HG02943 (cell line): ENCODE results near the gene SEC63.
"Not testable (repeated sequence)": the region's sequence is repeated elsewhere in the genome, so short reads cannot be mapped to it uniquely, and the experiment has no call there.

ENCODE experiments used
- ATAC-seq: cut with Tn5 transposase; IDR thresholded peaks from one replicate; pipeline ENCODE4 v1.9.1; 2021; ENCODE audit warnings: mild to moderate bottlenecking, low read depth, moderate library complexity; ENCODE audit not compliant: unreplicated experiment

SEC63 gene

DNA sequence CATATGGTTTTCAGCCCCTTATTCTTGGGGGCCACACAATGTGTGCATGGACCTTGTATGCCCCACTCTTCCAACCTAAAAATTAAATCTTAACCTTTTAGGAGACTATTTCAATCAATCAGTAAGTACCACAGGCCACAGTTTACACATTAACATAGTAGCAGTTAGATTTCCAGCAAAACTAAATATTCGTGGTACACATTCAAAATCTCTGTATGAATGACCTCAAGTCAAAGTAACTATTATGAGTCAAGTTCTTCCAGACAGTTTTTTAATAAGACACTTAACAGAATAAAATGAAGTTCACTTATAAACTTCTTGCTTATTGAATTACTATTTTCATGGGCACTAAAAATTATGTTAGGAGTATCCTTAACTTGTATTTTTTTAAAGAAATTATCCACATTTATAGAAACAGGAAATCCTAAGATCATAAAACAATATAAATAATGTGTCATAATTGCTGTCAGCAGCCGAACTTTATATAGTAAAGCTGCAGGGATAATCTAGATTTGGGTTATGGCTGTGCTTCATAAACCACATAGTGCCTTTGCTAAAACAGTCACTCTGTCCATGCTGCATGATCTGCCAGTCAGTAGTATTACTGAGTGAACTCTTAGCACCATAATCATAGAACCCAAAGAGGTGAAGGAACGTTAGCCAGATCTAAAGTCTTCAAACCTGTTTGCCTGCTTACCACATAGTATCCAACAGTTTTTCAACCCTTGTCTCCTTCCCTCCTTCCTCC lies 21.7 kb downstream of the SEC63 start:
- ATAC-seq, result no peak

DNA sequence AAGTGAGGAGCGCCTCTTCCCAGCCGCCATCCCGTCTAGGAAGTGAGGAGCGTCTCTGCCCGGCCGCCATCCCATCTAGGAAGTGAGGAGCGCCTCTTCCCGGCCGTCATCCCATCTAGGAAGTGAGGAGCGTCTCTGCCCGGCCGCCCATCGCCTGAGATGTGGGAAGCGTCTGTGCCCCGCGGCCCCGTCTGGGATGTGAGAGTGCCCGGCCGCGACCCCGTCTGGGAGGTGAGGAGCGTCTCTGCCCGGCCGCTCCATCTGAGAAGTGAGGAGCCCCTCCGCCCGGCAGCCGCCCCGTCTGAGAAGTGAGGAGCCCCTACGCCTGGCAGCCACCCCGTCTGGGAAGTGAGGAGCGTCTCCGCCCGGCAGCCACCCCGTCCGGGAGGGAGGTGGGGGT lies 23.8 kb downstream of the SEC63 start:
- not testable (repeated sequence) for ATAC-seq

DNA sequence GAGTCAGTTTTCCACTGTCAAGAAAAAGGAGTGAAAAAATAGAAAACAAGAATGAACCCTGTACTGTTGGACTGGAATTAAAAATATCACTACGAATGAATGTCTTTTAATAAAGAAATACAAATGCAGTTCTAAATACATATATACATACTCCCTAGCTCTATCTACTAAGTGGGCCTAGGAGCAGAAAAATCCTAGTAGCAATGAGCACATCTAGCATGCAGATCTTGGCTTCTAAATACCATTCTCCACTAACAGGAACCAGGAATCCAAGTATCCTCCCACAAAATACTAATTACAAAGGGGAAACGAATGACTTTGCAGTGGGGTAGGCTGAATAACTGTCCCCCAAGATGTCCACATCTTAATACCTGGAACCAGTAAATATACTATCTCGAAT lies 25.4 kb downstream of the SEC63 start:
- ATAC-seq, result no peak

DNA sequence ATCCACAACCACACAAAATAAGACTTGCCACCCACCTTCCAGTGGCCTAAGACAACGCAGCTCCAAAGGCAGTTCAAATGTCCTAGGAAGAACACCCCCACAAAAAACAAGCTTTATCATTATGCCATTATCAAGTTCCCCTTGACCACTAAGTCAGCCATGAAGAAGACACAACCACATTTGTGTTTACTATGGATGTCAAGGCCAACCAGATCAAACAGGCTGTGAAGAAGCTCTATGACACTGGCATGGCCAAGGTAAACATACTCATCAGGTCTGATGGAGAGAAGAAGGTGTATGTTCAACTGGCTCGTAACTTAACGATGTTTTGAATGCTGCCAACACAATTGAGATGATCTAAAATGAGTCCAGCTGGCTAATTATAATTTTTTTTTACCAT lies 26.1 kb downstream of the SEC63 start:
- no peak for ATAC-seq

DNA sequence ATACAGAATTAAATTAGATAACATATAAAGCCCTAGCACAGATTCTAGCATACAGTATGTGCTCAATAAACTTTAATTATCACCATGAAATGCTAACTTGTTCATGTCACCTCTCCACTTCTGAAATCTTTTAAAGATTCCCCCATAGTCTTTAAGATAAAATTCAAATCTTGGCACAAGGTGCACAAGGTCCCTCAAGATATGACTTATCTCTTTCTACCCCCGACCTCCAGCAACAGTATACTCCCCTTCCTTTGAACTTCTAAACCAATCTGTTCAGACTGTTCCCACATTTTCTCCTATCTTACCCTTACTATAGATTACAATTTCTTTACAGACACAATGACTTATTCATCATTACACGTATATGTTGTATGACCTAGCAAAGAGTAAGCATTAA lies 29.0 kb downstream of the SEC63 start:
- ATAC-seq, result no peak

DNA sequence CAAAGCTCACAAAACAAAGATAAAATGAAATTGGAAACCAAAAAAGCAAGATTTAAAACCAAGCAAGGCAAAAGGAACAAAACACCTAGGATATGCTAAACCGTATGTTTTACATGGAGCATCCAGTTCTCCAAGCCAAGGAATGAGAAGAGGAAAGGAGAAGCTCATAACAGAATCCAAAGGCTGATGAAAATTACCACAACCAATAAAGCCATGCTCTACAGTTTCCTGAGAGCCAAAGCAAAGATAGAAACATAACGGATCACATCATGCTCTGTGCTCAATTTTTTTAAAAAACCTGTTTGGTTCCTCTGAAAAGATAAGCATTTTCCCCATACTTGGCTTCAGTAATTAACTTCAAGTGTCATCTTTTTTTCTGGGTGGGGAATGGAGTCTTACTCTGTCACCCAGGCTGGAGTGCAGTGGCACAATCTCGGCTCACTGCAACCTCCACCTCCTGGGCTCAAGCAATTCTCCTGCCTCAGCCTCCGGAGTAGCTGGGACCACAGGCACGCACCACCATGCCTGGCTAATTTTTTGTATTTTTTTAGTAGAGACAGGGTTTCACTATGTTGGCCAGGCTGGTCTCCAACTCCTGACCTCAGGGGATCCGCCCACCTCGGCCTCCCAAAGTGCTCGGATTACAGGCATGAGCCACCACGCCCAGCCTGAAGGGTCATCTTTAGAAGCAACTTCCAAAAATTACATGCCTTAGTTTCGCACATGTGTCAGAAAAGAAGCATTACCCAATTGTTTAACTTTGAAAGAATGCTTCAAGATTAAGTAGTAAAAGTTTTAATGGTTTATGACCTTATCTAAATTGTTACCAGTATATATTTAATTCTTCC lies 31.1 kb downstream of the SEC63 start:
- ATAC-seq, result not testable (repeated sequence)

DNA sequence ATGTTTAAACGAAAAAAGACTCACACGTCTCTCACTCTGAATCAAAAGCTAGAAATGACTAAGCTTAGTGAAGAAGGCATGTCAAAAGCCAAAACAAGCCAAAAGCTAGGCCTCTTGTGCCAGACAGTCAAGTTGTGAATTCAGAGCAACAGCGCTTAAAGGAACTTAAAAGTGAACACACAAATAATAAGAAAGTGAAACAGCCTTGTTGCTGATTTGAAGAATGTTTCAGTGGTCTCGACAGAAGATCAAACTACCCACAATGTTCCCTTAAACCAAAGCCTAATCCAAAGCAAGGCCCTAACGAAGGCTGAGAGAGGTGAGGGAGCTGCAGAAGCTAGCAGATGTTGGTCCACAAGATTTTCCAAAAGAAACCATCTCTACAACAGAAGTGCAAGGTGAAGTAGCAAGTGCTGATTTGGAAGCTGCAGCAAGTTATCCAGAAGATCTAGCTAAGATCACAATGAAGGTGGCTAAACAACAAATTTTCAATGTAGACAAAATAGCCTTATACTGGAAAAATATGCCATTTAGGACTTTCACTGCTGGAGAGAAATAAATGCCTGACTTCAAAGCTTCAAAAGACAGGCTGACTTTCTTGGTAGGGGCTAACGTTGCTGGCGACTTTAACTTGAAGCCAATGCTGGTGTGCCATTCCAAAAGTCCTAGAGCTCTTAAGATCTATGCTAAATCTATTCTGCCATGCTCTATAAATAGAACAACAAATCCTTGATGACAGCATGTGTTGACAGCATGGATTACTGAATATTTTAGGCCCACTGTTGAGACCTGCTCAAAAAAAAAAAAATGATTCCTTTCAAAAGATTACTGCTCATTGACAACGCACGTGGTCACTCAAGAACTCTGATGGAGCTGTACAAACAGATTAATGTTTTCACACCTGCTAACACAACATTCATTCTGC lies 40.3 kb downstream of the SEC63 start:
- no peak for ATAC-seq

DNA sequence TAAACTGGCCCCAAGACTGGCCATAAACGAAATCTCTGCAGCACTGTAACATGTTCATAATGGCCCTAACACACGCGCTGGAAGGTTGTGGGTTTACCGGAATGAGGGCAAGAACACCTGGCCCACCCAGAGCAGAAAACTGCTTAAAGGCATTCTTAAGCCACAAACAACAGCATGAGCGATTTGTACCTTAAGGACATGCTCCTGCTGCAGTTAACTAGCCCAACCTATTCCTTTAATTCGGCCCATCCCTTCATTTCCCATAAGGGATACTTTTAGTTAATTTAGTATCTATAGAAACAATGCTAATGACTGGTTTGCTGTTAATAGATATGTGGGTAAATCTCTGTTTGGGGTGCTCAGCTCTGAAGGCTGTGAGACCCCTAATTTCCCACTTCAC lies 41.0 kb downstream of the SEC63 start:
- not testable (repeated sequence) for ATAC-seq

DNA sequence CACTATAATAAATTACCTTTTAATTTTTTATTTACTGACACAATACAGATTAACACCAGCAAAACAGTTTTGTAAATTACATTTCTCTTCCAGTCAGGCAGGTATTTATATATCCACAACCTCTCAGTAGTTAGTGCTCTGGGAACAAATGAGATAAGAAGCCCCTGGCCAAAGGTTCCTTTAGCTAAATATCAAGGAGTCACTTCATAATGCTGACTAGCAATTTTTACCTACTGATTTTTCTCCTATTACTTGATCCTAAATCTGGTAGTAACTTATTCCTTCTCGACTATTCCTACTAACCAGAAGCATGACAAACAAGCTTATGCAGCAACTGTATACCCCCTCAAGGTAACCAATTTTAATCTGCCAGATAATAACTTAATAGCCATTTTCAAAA lies 46.3 kb downstream of the SEC63 start:
- ATAC-seq, result no peak

DNA sequence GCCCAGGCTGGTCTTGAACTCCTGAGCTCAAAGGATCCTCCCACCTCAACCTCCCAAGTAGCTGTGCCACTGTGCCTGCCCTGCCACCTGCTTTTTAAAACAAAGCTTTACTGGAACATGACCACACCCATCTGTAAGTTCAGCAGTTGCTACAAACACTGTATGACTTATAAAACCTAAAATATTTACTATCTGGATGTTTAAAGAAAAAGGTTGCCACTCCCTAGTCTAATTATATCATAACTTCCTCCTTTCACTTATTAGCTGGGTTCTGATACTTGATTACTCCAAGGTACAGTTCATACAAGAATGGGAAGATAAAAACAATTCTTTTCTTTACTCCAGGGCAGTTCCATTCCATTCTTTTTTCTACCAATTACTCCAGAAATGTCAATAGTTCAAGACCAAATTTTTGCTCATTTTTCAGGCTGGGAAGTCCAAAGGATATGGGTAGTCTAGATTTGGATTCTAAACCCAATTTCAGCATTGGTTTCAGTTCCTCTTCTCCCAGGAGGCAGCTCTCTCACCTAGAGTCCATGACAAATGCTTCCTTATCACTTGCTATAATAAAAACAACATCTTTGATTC lies 63.1 kb downstream of the SEC63 start:
- ATAC-seq, result no peak

DNA sequence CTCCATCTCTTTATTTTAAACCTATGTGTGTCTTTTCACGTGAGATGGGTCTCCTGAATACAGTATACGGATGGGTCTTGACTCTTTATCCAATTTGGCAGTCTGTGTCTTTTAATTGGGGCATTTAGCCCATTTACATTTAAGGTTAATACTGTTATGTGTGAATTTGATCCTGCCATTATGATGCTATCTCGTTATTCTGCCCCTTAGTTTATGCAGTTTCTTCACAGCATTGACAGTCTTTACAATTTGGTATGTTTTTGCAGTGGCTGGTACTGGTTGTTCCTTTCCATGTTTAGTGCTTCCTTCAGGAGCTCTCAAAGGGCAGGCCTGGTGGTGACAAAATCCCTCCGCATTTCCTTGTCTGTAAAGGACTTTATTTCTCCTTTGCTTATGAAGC lies 67.6 kb downstream of the SEC63 start:
- ATAC-seq, result not testable (repeated sequence)

DNA sequence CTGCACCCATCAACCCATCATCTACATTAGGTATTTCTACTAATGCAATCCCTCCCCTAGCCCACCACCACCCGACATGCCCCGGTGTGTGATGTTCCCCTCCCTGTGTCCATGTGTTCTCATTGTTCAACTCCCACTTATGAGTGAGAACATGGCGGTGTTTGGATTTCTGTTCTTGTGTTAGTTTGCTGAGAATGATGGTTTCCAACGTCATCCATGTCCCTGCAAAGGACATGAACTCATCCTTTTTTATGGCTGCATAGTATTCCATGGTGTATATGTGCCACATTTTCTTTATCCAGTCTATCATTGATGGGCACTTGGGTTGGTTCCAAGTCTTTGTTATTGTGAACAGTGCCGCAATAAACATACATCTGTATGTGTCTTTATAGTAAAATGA lies 72.1 kb downstream of the SEC63 start:
- not testable (repeated sequence) for ATAC-seq

DNA sequence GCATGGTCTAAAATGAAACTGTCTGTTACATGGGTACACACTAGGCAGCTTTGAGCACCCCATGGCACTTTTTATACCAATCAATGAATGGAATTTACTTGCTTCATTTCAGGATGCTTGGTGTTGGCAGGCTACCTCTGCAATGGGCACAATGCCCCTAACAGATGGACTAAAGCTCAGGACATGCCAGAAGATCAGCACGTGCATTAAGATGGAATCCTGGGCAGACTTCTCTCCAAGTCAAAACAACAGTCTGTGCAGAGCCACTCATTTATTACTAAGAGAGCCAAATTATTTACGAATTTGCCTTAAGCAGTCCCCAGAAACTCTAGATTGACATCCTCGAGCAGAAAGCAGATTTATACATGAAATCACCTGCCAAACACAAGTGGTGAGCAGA lies 78.1 kb downstream of the SEC63 start:
- ATAC-seq, result no peak

DNA sequence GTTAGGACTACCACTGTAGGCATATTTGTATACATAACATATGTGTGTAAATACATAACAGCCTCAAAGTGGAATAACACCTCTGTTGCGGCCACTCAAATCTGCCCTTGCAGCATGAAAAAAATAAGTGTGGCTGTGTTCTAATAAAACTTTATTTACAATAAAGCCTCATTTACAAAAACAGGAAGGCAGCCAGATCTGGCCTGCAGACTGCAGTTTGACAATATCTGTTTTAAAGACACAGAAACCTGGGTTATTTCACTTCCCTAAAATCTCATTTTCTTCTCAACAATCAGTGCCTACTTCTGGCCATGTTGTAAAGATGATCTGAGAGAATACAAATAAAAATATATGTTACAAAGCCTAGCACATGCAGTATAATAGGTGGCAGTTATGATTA lies 80.0 kb downstream of the SEC63 start:
- no peak for ATAC-seq

DNA sequence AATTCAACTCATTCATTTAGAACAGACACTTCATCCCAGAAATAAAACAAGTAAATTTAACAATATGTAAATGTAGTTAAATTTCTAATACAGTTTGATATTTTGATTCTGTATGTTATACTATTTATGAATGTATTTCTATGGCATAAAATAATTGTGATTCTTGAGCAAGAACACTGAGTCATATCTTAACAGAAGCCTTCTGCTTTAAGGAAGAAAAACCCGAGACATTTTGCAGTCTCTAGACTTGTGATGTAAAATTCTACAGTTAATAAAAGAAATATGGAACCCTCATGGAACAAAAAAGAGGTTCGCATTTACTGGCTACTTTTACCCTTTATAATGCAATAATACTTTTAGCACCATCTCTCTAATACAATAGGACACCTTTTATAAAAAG lies 86.0 kb downstream of the SEC63 start:
- ATAC-seq, result no peak

DNA sequence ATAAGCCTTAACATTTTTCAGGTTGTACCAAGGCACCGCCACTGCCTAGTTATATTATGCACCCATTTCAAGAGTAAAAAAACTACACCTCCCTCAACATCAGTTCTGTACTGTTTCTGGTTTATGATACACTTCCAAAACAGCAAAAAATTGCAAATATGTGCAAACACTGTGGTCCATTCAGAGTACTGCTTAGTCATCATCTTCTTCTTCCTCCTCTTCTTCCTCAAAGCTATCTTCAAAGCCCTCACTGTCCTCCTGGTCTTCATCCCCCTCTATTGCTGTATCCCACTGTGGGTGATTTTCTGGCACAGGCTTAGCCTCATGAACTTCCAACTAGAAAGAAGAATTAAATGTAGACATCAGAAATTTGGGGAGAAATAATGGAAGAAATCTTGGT lies 86.5 kb downstream of the SEC63 start:
- not testable (repeated sequence) for ATAC-seq

DNA sequence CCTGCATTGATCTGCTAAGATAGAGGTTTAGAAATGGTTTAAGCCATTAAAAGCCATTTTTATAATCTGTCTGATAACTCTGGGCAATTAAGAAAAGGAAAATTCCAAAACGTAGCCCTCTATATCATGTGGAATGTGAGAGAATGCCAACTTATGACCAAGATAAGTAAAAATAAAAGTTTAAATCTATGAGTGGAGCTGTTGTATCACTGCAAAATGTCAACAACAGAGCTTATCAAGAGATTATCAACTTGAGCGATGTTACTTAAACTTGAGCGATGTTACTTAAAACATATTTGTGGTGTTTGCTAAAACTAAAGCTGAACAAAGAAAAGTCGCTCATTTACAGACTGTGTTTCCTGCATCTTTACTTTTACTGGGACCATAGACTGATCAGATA lies 87.0 kb downstream of the SEC63 start:
- ATAC-seq, result no peak

DNA sequence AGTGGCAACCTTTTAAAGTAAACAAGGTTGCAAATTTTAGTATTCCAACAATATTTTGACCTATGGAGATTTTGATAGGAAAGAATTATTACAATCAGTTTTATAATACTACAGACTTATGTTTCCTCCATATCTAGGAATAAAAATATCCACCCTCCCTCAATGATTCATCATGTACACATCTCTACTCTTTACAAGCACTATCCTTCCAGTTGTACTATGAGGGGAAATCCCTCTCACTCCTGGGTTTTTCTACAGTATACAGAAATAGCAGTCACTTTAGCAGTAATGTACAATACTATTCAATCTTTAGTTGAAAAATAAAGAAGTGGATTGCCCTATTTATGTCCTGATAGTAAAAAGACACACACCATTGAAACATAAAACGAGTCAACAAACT lies 87.6 kb downstream of the SEC63 start:
- ATAC-seq, result no peak

DNA sequence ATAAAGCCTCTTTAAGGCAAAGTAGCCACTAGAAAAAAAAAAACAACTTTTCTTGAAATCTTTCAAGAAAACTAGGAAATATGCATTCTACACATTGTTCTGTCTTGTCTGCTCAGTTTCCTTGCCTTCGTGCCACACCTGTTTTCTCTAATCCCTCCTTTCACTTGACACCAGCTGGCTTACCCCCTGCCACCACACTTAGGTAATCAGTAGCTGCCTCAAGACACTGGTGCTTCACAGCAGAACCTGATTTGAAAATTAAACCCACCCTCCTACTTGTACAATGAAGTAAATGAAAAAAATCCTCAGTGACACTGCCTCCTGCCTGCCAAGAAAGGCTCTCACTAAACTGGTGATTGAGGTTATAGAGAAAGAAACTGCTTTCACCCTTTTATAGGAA lies 88.1 kb downstream of the SEC63 start:
- ATAC-seq, result no peak

DNA sequence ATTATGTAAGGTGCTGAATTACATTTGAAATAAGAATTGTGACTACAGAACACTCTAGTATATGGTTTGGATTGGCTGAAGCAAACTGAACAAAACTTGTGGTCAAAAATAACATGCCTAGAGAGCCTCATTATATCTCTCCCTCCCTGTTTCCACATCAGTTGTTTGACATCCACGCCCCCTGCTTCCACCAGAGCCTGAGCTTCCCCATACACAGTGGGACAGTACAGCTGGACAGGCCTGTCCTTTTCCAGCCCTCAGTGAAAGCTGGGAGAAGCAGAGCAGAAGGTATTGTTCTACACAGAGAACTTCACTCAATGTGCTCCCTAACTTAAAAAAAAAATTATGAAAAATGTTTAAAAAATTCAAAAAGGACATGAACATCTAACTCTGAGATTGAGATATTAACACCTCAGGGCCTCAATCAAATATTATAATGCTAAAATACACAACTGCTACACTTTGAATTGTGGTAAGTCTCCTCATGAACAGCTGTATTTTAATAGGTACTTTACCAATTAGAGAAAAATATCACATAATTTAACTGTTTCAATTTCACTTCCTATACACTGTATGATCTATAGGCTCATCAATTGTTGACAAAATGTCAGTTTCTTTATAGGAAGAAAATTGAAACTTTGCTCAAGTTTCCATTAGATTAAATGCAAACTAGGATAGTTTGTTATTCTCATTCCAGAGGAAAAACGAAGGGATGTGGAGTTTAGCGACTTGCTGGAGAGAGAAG lies 89.0 kb downstream of the SEC63 start:
- ATAC-seq, result no peak
